Measurements from ENCODE around the gene BDKRB2. TPM values are rescaled to one million over a fixed set of nuclear protein-coding genes. Genes with fewer than 3 reads are reported as not detected.

The BDKRB2 gene
- polyA plus RNA-seq, 1 experiment: 26.8 TPM

DNA sequence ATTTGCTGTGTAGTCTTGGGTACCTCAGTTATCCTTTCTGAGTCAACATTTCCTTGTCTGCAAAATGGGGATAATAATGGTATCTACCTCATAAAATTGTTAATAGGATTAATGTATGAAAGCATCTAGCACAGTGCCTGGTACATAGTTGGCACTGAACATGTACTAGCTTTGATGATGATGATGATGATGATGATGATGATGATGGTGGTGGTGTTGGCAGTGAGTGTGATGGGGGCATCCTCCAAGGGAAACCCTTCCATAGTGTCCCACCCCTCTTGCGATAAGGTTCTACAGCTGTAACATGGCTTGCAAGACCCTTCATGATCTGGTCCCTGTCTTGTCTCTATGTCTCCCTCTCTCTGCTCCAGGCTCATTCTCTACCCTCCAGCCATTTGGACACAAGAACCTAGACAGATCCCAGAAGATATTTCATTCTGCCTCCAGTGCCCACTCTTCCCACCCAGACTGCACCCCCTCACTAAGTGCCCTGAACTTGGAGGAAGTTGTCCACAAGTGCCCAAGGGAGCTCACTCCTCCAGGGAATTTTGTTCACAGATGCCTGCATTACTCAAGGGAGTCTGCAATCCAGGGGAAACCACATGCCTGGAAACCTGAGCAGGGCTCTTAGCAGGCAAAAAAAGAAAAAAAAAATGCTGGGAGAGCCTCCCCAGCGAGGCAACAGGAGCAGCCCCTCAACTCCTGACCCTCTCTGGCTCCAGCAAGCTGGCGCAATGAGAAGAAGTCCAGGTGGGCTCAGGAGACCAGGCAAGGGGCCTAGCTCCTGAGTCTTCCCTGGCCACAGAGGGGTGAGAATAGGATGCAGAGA lies 41.3 kb downstream of the BDKRB2 start:
- TF ChIP-seq, protein P1, sequence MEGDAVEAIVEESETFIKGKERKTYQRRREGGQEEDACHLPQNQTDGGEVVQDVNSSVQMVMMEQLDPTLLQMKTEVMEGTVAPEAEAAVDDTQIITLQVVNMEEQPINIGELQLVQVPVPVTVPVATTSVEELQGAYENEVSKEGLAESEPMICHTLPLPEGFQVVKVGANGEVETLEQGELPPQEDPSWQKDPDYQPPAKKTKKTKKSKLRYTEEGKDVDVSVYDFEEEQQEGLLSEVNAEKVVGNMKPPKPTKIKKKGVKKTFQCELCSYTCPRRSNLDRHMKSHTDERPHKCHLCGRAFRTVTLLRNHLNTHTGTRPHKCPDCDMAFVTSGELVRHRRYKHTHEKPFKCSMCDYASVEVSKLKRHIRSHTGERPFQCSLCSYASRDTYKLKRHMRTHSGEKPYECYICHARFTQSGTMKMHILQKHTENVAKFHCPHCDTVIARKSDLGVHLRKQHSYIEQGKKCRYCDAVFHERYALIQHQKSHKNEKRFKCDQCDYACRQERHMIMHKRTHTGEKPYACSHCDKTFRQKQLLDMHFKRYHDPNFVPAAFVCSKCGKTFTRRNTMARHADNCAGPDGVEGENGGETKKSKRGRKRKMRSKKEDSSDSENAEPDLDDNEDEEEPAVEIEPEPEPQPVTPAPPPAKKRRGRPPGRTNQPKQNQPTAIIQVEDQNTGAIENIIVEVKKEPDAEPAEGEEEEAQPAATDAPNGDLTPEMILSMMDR (IDR thresholded peaks at IDR 0.05; ENCODE audit: insufficient read depth, low read depth, low read length): no peak
- ChIA-PET CTCF (interaction anchor here (1.5 to 2.3 kb wide), 2 partner anchors 14 to 28 kb away, joined by 3 to 19 read pairs; no protein-coding TSS in a partner anchor), POLR2A (interaction anchor here (0.7 kb wide), 1 partner anchor 42 kb away, joined by 4 read pairs; the partner anchor contains the start of gene BDKRB2)
- no peak for DNase-seq (ENCODE audit: low read depth)
- H3K4me3 ChIP-seq (ENCODE audit: low read depth, low read length): no peak overlapping the region
- peaks cover 12% of the 10 kb centered on the region for H3K36me3 ChIP-seq (ENCODE audit: control insufficient read depth, insufficient read depth, low read length)
- H3K27me3 ChIP-seq (ENCODE audit: control insufficient read depth, insufficient read depth, low read length): no peaks in the 10 kb centered on the region

DNA sequence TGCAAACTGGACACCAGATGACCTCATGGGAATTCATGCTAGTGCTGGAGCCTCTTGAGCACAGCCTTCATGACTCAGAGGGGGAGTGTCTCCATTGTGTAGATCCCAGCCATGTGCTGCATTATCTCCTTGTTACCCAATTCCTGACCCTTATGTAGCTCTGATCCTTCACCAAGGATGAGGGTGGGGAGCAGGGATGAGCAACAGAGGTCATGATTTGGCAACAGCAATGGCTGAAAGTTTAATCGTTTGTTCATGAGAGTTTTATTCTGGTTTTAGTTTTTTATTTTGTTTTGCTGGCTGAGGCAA lies 41.9 kb downstream of the BDKRB2 start:
- Histone ChIP-seq H3K4me3 (ENCODE audit: low read depth, low read length) (no peak overlapping the region), H3K27me3 (ENCODE audit: control insufficient read depth, insufficient read depth, low read length) (no peaks in the 10 kb centered on the region), H3K36me3 (ENCODE audit: control insufficient read depth, insufficient read depth, low read length) (peaks cover 6% of the 10 kb centered on the region)
- ChIA-PET POLR2A (no interaction called here), CTCF (interaction anchor here (0.9 to 2.3 kb wide), 3 partner anchors 14 to 151 kb away, joined by 3 to 19 read pairs (median 3); no protein-coding TSS in a partner anchor)
- TF ChIP-seq, protein P1 (IDR thresholded peaks at IDR 0.05; ENCODE audit: insufficient read depth, low read depth, low read length): 0 out of 2 replicates have a peak, but pooled peaks have one; percentile 6
- peak; percentile 70 for DNase-seq (ENCODE audit: low read depth)

DNA sequence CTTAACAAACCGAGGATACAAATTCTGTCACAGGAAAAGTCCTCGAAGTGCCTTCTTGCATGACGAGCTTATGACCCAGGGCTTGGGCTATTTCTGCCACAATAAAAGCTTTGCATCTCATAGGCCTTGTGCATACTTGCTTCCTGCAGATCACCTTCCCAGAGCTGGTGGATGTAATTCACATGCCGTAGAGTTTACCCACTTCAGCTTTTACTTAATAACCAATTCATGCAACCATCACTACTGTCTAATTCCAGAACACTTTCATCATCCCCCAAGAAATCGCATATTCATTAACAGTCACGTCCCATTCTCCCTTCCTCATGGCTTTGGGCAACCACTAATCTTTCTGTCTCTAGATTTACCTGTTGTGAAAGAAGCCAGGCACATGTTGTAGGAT lies 42.4 kb downstream of the BDKRB2 start:
- POLR2A ChIA-PET: no interaction called here
- peaks cover 4% of the 10 kb centered on the region for H3K36me3 ChIP-seq (ENCODE audit: control insufficient read depth, insufficient read depth, low read length)
- TF ChIP-seq, protein P1 (IDR thresholded peaks at IDR 0.05; ENCODE audit: insufficient read depth, low read depth, low read length): no peak
- CTCF ChIA-PET: interaction anchor here (0.5 to 2.3 kb wide), 4 partner anchors 13 to 151 kb away, joined by 3 to 19 read pairs (median 3); no protein-coding TSS in a partner anchor
- H3K27me3 ChIP-seq (ENCODE audit: control insufficient read depth, insufficient read depth, low read length): no peaks in the 10 kb centered on the region
- no peak for DNase-seq (ENCODE audit: low read depth)
- no peak overlapping the region for H3K4me3 ChIP-seq (ENCODE audit: low read depth, low read length)

GRCh38 chr14:96249029-96249428 lies 44.4 kb downstream of the BDKRB2 start:
- H3K36me3 ChIP-seq (ENCODE audit: control insufficient read depth, insufficient read depth, low read length): no peaks in the 10 kb centered on the region; the same call in 1 of the 2 replicates
- no peaks in the 10 kb centered on the region for H3K27me3 ChIP-seq (ENCODE audit: control insufficient read depth, insufficient read depth, low read length)
- CTCF ChIA-PET: interaction anchor here (1.6 kb wide), 1 partner anchor 26 kb away, joined by 4 read pairs; no protein-coding TSS in a partner anchor
- TF ChIP-seq, protein P1 (IDR thresholded peaks at IDR 0.05; ENCODE audit: insufficient read depth, low read depth, low read length): no peak
- DNase-seq (ENCODE audit: low read depth): peak; percentile 87
- H3K4me3 ChIP-seq (ENCODE audit: low read depth, low read length): no peak overlapping the region
- POLR2A ChIA-PET: no interaction called here

DNA sequence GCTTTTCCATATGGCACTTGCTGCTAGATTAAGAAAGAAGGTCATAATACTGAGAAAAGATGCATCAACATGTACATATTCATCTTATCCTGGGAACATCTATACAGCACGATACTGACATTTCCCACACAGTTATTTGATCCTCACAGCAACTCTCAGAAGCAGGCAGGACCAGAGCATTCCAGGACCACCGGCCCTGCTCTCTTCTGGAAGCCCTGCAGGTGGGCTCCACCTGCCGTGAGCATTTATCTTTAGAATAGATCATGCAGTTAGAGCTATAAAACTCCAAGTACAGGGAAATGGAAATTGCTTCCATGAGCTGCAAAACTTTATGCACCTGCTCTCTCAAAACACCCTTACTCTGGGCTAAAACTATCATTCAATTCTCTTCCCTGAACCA lies 45.8 kb downstream of the BDKRB2 start:
- ChIA-PET CTCF (interaction anchor here (0.9 to 3.1 kb wide), 3 partner anchors 18 to 149 kb away, joined by 3 to 10 read pairs (median 4); no protein-coding TSS in a partner anchor), POLR2A (no interaction called here)
- no peaks in the 10 kb centered on the region for H3K27me3 ChIP-seq (ENCODE audit: control insufficient read depth, insufficient read depth, low read length)
- TF ChIP-seq, protein P1 (IDR thresholded peaks at IDR 0.05; ENCODE audit: insufficient read depth, low read depth, low read length): no peak
- H3K4me3 ChIP-seq (ENCODE audit: low read depth, low read length): no peak overlapping the region
- H3K36me3 ChIP-seq (ENCODE audit: control insufficient read depth, insufficient read depth, low read length): no peaks in the 10 kb centered on the region; the same call in 1 of the 2 replicates
- DNase-seq (ENCODE audit: low read depth): no peak

All from BJ (cell line).